SK-N-SH (cell line): Measurements from ENCODE around the gene SEMA4D. TPM values are rescaled to one million over a fixed set of nuclear protein-coding genes. Genes with fewer than 3 reads are reported as not detected.

Experiments
- CTCF ChIA-PET: fragments of 300-600, 350-600 bp; formaldehyde crosslinking; extraction: SDS; loops from one replicate; lab custom pipeline; 2021; lab: Yijun Ruan, JAX
- POLR2A ChIA-PET: fragments of 350-600 bp; sonication (Branson Sonifier 250); formaldehyde crosslinking; extraction: SDS; loops from one replicate; lab custom pipeline; 2020; ENCODE audit warnings: antibody characterized with exemption, inconsistent platforms; lab: Yijun Ruan, JAX
- DNase-seq: peaks from one replicate; pipeline ENCODE4 v3.0.0; 2012
- H2AFZ ChIP-seq: fragments of 200-600 bp; sonication (generic); 2 replicates; pipeline ENCODE4 v1.8.1; 2016; ENCODE audit warnings: antibody characterized with exemption, mild to moderate bottlenecking, low read depth
- H3F3A ChIP-seq: fragments of 200-600 bp; sonication (generic); replicated peaks from 2 replicates; pipeline ENCODE3; 2016; ENCODE audit warnings: antibody characterized with exemption, mild to moderate bottlenecking; ENCODE audit not compliant: insufficient read depth
- H3K27ac ChIP-seq, 2 experiments: fragments of 200-500 bp in 1 of 2; fragments of 200-600 bp in 1 of 2; sonication (Bioruptor generic) in 1 of 2; sonication (generic), shearing (Covaris generic) in 1 of 2; 2 replicates each; pipeline versions ENCODE4 v1.5.1 to v1.6.1; 2014 to 2016; ENCODE audit warnings: low read depth in 2 of 2, inconsistent platforms in 1 of 2, low read length in 1 of 2, mild to moderate bottlenecking in 1 of 2, mixed read lengths in 1 of 2
- H3K27me3 ChIP-seq: fragments of 200-600 bp; sonication (generic), shearing (Covaris generic); 2 replicates; pipeline ENCODE4 v1.6.1; 2016; ENCODE audit warnings: mixed run types; ENCODE audit not compliant: insufficient read depth
- H3K36me3 ChIP-seq, 2 experiments: fragments of 200-500 bp in 1 of 2; fragments of 200-600 bp in 1 of 2; sonication (Bioruptor generic) in 1 of 2; sonication (generic) in 1 of 2; replicated peaks in 1 of 2; 2 replicates each; pipeline versions ENCODE3 to v1.5.1; 2014 to 2016; ENCODE audit warnings: low read length in 1 of 2, mild to moderate bottlenecking in 1 of 2; ENCODE audit not compliant: insufficient read depth in 2 of 2, control insufficient read depth in 1 of 2
- H3K4me1 ChIP-seq, 2 experiments: fragments of 200-500 bp in 1 of 2; fragments of 200-600 bp in 1 of 2; sonication (Bioruptor generic) in 1 of 2; sonication (generic), shearing (Covaris generic) in 1 of 2; 2 replicates each; pipeline versions ENCODE4 v1.5.1 to v1.6.1; 2014 to 2016; ENCODE audit warnings: low read depth in 1 of 2, low read length in 1 of 2, mixed run types in 1 of 2; ENCODE audit not compliant: insufficient read depth in 2 of 2, control insufficient read depth in 1 of 2
- H3K4me2 ChIP-seq: fragments of 200-600 bp; sonication (generic), shearing (Covaris generic); 2 replicates; pipeline ENCODE4 v1.6.1; 2017; ENCODE audit warnings: mixed run types
- H3K4me3 ChIP-seq, 2 experiments: fragments of 200-500 bp in 1 of 2; fragments of 200-600 bp in 1 of 2; sonication (Bioruptor generic) in 1 of 2; sonication (generic), shearing (Covaris generic) in 1 of 2; 2 replicates each; pipeline versions ENCODE4 v1.5.1 to v1.8.1; 2014 to 2016; ENCODE audit warnings: low read depth in 2 of 2, inconsistent platforms in 1 of 2, low read length in 1 of 2, mild to moderate bottlenecking in 1 of 2, mixed read lengths in 1 of 2, moderate library complexity in 1 of 2
- H3K79me2 ChIP-seq: fragments of 200-600 bp; sonication (generic); 2 replicates; pipeline ENCODE4 v1.8.1; 2017; ENCODE audit warnings: mild to moderate bottlenecking; ENCODE audit not compliant: insufficient read depth
- H3K9ac ChIP-seq: fragments of 200-600 bp; sonication (generic); 2 replicates; pipeline ENCODE4 v1.6.1; 2017; ENCODE audit warnings: mixed run types
- H3K9me2 ChIP-seq: fragments of 200-600 bp; sonication (generic); 2 replicates; pipeline ENCODE4 v1.6.1; 2017; ENCODE audit warnings: mixed run types
- H3K9me3 ChIP-seq: fragments of 200-600 bp; sonication (generic); 2 replicates; pipeline ENCODE4 v1.6.1; 2017; ENCODE audit warnings: mixed run types, mild to moderate bottlenecking, moderate library complexity
- H4K20me1 ChIP-seq: fragments of 200-600 bp; sonication (generic); 2 replicates; pipeline ENCODE4 v1.6.1; 2017; ENCODE audit warnings: mild to moderate bottlenecking, mixed run types; ENCODE audit not compliant: insufficient read depth
- CHD2 ChIP-seq: fragments of 150-350 bp; IDR thresholded peaks from 2 replicates; pipeline ENCODE4 v1.6.1; 2018; ENCODE audit warnings: low read length; ENCODE audit not compliant: partially characterized antibody
- ELF1 ChIP-seq: IDR thresholded peaks from 2 replicates; pipeline ENCODE4 v1.4.0; 2012
- EP300 ChIP-seq, 2 experiments: IDR thresholded peaks; 2 replicates each; pipeline versions ENCODE4 v1.4.0 to v1.6.1; 2012; ENCODE audit warnings: borderline replicate concordance in 1 of 2, low read depth in 1 of 2, low read length in 1 of 2
- EZH2phosphoT487 ChIP-seq: fragments of 200-600 bp; sonication (generic); IDR thresholded peaks from 2 replicates; pipeline ENCODE4 v1.6.1; 2017; ENCODE audit warnings: low read depth, mixed run types, mild to moderate bottlenecking, antibody characterized with exemption, moderate library complexity, borderline replicate concordance
- FOSL2 ChIP-seq: IDR thresholded peaks from 2 replicates; pipeline ENCODE4 v1.4.0; 2012; ENCODE audit warnings: low read depth, mild to moderate bottlenecking, moderate library complexity, borderline replicate concordance
- FOXJ3 ChIP-seq: sonication (generic); formaldehyde crosslinking; IDR thresholded peaks from 2 replicates; pipeline ENCODE4 v1.5.1; 2020; ENCODE audit warnings: mild to moderate bottlenecking, missing genetic modification reagents
- FOXM1 ChIP-seq: IDR thresholded peaks from 2 replicates; pipeline ENCODE4 v1.4.0; 2012; ENCODE audit warnings: low read depth, mild to moderate bottlenecking
- GATA2 ChIP-seq: sonication (generic); formaldehyde crosslinking; IDR thresholded peaks from 2 replicates; pipeline ENCODE4 v1.5.0; 2020; ENCODE audit warnings: mild to moderate bottlenecking, missing genetic modification reagents
- IRF3 ChIP-seq: fragments of 150-350 bp; IDR thresholded peaks from 2 replicates; pipeline ENCODE4 v1.6.1; 2016; ENCODE audit warnings: mild to moderate bottlenecking, low read depth, low read length
- MAX ChIP-seq: IDR thresholded peaks from 2 replicates; pipeline ENCODE4 v1.4.0; 2012; ENCODE audit warnings: low read depth
- MEF2A ChIP-seq: IDR thresholded peaks from 2 replicates; pipeline ENCODE4 v1.4.0; 2012; ENCODE audit warnings: low read depth, borderline replicate concordance
- MXI1 ChIP-seq: IDR thresholded peaks from 2 replicates; pipeline ENCODE4 v1.6.1; 2012; ENCODE audit warnings: mild to moderate bottlenecking, low read depth, low read length, improper control_type of control experiment
- NFIC ChIP-seq: IDR thresholded peaks from 2 replicates; pipeline ENCODE4 v1.4.0; 2012; ENCODE audit warnings: borderline replicate concordance
- PBX3 ChIP-seq: IDR thresholded peaks from 2 replicates; pipeline ENCODE4; 2012
- POLR2AphosphoS5 ChIP-seq: IDR thresholded peaks from 2 replicates; pipeline ENCODE4 v1.6.1; 2012; ENCODE audit warnings: low read depth, low read length
- RAD21 ChIP-seq: IDR thresholded peaks from 2 replicates; pipeline ENCODE4 v1.6.1; 2012; ENCODE audit warnings: mild to moderate bottlenecking, low read length
- RCOR1 ChIP-seq: fragments of 150-350 bp; IDR thresholded peaks from 2 replicates; pipeline ENCODE4 v1.6.1; 2017; ENCODE audit warnings: antibody characterized with exemption, low read length
- SIN3A ChIP-seq: IDR thresholded peaks from 2 replicates; pipeline ENCODE4 v1.6.1; 2012; ENCODE audit warnings: low read depth, mild to moderate bottlenecking, low read length, moderate library complexity, borderline replicate concordance
- SMC3 ChIP-seq: IDR thresholded peaks from 2 replicates; pipeline ENCODE4 v1.6.1; 2012; ENCODE audit warnings: low read depth, low read length, improper control_type of control experiment
- TAF1 ChIP-seq: IDR thresholded peaks from 2 replicates; pipeline ENCODE4 v1.6.1; 2012; ENCODE audit warnings: low read depth, mild to moderate bottlenecking, low read length, moderate library complexity, borderline replicate concordance
- WGBS: methylation state at CpG from one replicate; pipeline ENCODE4 v1.1.6; 2017; ENCODE audit warnings: low lambda C conversion rate; 5-methylcytosine and 5-hydroxymethylcytosine counted together
- polyA plus RNA-seq, 3 experiments: library from polyadenylated mRNA; depleted of rRNA; stranded (reverse); fragments of >200 nt; gene quantifications; 2 replicates each; pipeline ENCODE4 v1.2.3, GENCODE V29; 2012

Gene SEMA4D
- polyA plus RNA-seq, 1 of the 3 experiments (the other 2 are of a cell fraction): 4.8 TPM

- 97% methylated on average over 6 of the region's 6 CpGs for WGBS
- CTCF ChIA-PET: interaction anchor here (1.1 kb wide), 1 partner anchor 205 kb away, joined by 3 read pairs; no protein-coding TSS in a partner anchor
- H3F3A ChIP-seq: no peaks in the 10 kb centered on the region
- H3K79me2 ChIP-seq: no peaks in the 10 kb centered on the region
- no peak overlapping the region; a peak in 1 of 4 replicates for H3K27ac ChIP-seq
- TF ChIP-seq IRF3 (no peak), MXI1 (no peak), EZH2phosphoT487 (no peak), FOSL2 (no peak), SIN3A (no peak), GATA2 (CRISPR knock-in tag) (no peak), MEF2A (no peak), TAF1 (no peak), EP300 (IDR thresholded peaks at IDR 0.05; ENCODE audit: borderline replicate concordance in 1 of 2, low read depth in 1 of 2, low read length in 1 of 2) (no peak), NFIC (no peak), CHD2 (no peak), MAX (no peak), POLR2AphosphoS5 (no peak), FOXJ3 (no peak), ELF1 (no peak), SMC3 (no peak), RCOR1 (no peak), PBX3 (no peak), RAD21 (no peak), FOXM1 (no peak)
- H3K4me2 ChIP-seq: no peak overlapping the region
- no peak overlapping the region for H2AFZ ChIP-seq
- H3K9me3 ChIP-seq: no peaks in the 10 kb centered on the region
- no peak overlapping the region for H3K4me3 ChIP-seq
- H3K36me3 ChIP-seq: peaks cover 41 to 92% of the 10 kb centered on the region in 2 experiments
- POLR2A ChIA-PET: no interaction called here
- H4K20me1 ChIP-seq: no peaks in the 10 kb centered on the region
- no peaks in the 10 kb centered on the region for H3K9me2 ChIP-seq
- no peaks in the 10 kb centered on the region for H3K27me3 ChIP-seq
- no peak for DNase-seq
- peaks cover 0 to 3% of the 10 kb centered on the region in 2 experiments; a peak in 1 of 4 replicates for H3K4me1 ChIP-seq
- H3K9ac ChIP-seq: no peak overlapping the region
Measured at GRCh38 chr9:89351584-89352300, 146.2 kb downstream of the SEMA4D start.
